Heart left ventricle (tissue), 13 donors: Measurements from ENCODE around the gene PACSIN3.

Experiments used
- CTCF ChIP-seq, 12 donors: fragments of 200-600 bp; sonication (generic) in 4 of 12; IDR thresholded peaks; one replicate each; pipeline versions ENCODE4 v1.5.0 to v1.8.0; 2018 to 2022; ENCODE audit warnings: antibody characterized with exemption in 12 of 12, mild to moderate bottlenecking in 5 of 12
- POLR2A ChIP-seq, 2 donors: fragments of 450-650 bp; IDR thresholded peaks; one replicate each; pipeline ENCODE4 v1.6.1; 2017; ENCODE audit warnings: antibody characterized with exemption in 2 of 2, mild to moderate bottlenecking in 2 of 2, moderate library complexity in 2 of 2
- donor health status: ischemic (EF 13 %, LVEDD 7.1; RV severe dilation, severe dysfunction).
- donor health status: DM: no; HTN: yes; CAD: no.
- donor health status: DM: no; HTN: no; CAD: no.
- donor health status: ischemic (EF 25% LVEDD 6.9; RV normal size, moderate dysfunction).
- donor health status: ischemic (EF 25% LVEDD 5.7; RV mildly dilated, moderate dysfunction).
- donor health status: ischemic (EF 35%, LVEDD 5.7; RV mildly dilated, moderate dysfunction).
- donor health status: nonischemic (EF 11% LVEDD 7.7; RV severe dilation, severe dysfunction).
- donor health status: DM: yes; HTN: yes; CAD: no.
- donor health status: PGD.
- donor health status: ischemic (EF 29% LVEDD 5.4; RV normal size, mild dysfunction).
- donor health status: nonischemic (EF 23%, LVEDD 6.1; RV moderate dilation, normal function).

DNA sequence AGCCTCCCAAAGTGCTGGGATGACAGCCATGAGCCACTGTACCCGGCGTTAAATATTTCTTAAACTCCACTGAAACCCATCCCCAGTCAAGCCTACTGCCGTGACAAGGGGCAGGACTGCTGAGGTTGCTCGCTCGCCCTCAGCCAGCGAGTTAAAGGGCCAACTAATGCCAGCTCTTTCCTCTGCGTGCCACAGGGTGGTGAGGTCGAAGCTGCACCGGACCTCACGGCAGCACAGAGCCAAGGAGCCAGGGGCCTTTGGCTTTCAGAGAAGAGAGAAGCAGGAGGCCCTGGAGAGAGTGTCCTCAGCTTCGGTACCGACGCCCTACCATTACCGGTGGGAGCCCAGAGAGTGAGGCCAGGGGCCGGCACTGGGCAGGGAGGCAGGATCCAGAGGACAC, 22.3 kb downstream of the PACSIN3 start:
- no peak for TF ChIP-seq CTCF (IDR thresholded peaks at IDR 0.05)
- no peak for TF ChIP-seq POLR2A (IDR thresholded peaks at IDR 0.05)
